IMR-90 (cell line): ENCODE measurements around the gene TENM4. TPM values are rescaled to one million over a fixed set of nuclear protein-coding genes. Genes with fewer than 3 reads are reported as not detected.

ENCODE experiments used
- ATAC-seq: fragments of 200-7000 bp; cut with Tn5 transposase; 2 replicates; pipeline ENCODE4 v1.9.1; 2020; ENCODE audit warnings: low read depth, mild to moderate bottlenecking, moderate library complexity
- BruUV-seq: library from RNA; stranded (reverse); fragments of 400-500 nt; replicated peaks from 2 replicates; lab custom pipeline; 2021; lab: Mats Ljungman, UMichigan
- CTCF ChIA-PET: fragments of 300-600 bp; formaldehyde crosslinking; extraction: SDS; loops from one replicate; lab custom pipeline; 2021; ENCODE audit warnings: antibody characterized with exemption; lab: Yijun Ruan, JAX
- POLR2A ChIA-PET: fragments of 300-600 bp; sonication (Branson Sonifier 250); formaldehyde crosslinking; loops from one replicate; lab custom pipeline; 2022; ENCODE audit warnings: antibody characterized with exemption; ENCODE audit not compliant: unreplicated experiment; lab: Charles Lee
- DNase-seq: peaks from one replicate; pipeline ENCODE4 v3.0.0; 2013
- H2AFZ ChIP-seq: replicated peaks from 2 replicates; pipeline ENCODE3; 2013; ENCODE audit warnings: low read length, mild to moderate bottlenecking; ENCODE audit not compliant: poor library complexity
- H2AK5ac ChIP-seq: 2 replicates; pipeline ENCODE4 v1.6.1; 2013; ENCODE audit warnings: low read depth, low read length, inconsistent platforms
- H2AK9ac ChIP-seq: replicated peaks from 2 replicates; pipeline ENCODE3; 2013; ENCODE audit warnings: mild to moderate bottlenecking, low read depth, low read length, moderate library complexity; ENCODE audit not compliant: poor library complexity
- H2BK120ac ChIP-seq: 2 replicates; pipeline ENCODE4 v1.6.1; 2013; ENCODE audit warnings: low read depth, low read length, inconsistent platforms
- H2BK15ac ChIP-seq: 3 replicates; pipeline ENCODE4 v1.6.1; 2013; ENCODE audit warnings: low read depth, low read length, inconsistent platforms
- H2BK20ac ChIP-seq: 2 replicates; pipeline ENCODE4 v1.6.1; 2013; ENCODE audit warnings: low read depth, mild to moderate bottlenecking, inconsistent platforms, low read length, moderate library complexity
- H2BK5ac ChIP-seq: 2 replicates; pipeline ENCODE4 v1.6.1; 2013; ENCODE audit warnings: mild to moderate bottlenecking, low read depth, low read length, inconsistent platforms; ENCODE audit not compliant: poor library complexity, severe bottlenecking
- H3K14ac ChIP-seq: replicated peaks from 2 replicates; pipeline ENCODE4 v1.6.1; 2013; ENCODE audit warnings: low read depth, low read length, inconsistent platforms
- H3K18ac ChIP-seq: 2 replicates; pipeline ENCODE4 v1.6.1; 2013; ENCODE audit warnings: low read depth, low read length, control low read depth
- H3K23ac ChIP-seq: 2 replicates; pipeline ENCODE4 v1.6.1; 2013; ENCODE audit warnings: low read depth, low read length, inconsistent platforms
- H3K27ac ChIP-seq: 2 replicates; pipeline ENCODE4 v1.5.1; 2013; ENCODE audit warnings: mild to moderate bottlenecking, control low read depth, low read length; ENCODE audit not compliant: insufficient read depth
- H3K27me3 ChIP-seq: 2 replicates; pipeline ENCODE4 v1.6.1; 2013; ENCODE audit warnings: low read length; ENCODE audit not compliant: control insufficient read depth, insufficient read depth
- H3K36me3 ChIP-seq: 2 replicates; pipeline ENCODE4 v1.6.1; 2013; ENCODE audit warnings: low read length, mixed read lengths; ENCODE audit not compliant: control insufficient read depth, insufficient read depth
- H3K4ac ChIP-seq: 2 replicates; pipeline ENCODE4 v1.6.1; 2013; ENCODE audit warnings: low read depth, low read length, inconsistent platforms
- H3K4me1 ChIP-seq: 2 replicates; pipeline ENCODE4 v1.6.1; 2013; ENCODE audit warnings: low read length, mixed read lengths; ENCODE audit not compliant: control insufficient read depth, insufficient read depth
- H3K4me2 ChIP-seq: 2 replicates; pipeline ENCODE4 v1.6.1; 2013; ENCODE audit warnings: low read depth, mild to moderate bottlenecking, control low read depth, low read length, moderate library complexity
- H3K4me3 ChIP-seq: 2 replicates; pipeline ENCODE4 v1.5.1; 2013; ENCODE audit warnings: low read depth, mild to moderate bottlenecking, control low read depth, low read length, moderate library complexity; ENCODE audit not compliant: insufficient read depth
- H3K56ac ChIP-seq: 2 replicates; pipeline ENCODE4 v1.6.1; 2013; ENCODE audit warnings: low read length, inconsistent platforms; ENCODE audit not compliant: insufficient read depth; ENCODE audit errors: extremely low read depth
- H3K79me1 ChIP-seq, 2 experiments: 2 replicates each; pipeline ENCODE4 v1.6.1; 2013; ENCODE audit warnings: low read length in 2 of 2, inconsistent platforms in 1 of 2, low read depth in 1 of 2
- H3K9ac ChIP-seq: 2 replicates; pipeline ENCODE4 v1.6.1; 2013; ENCODE audit warnings: low read depth, low read length, control low read depth
- H3K9me1 ChIP-seq: 2 replicates; pipeline ENCODE4 v1.6.1; 2013; ENCODE audit warnings: low read length, inconsistent platforms; ENCODE audit not compliant: insufficient read depth
- H3K9me3 ChIP-seq: 2 replicates; pipeline ENCODE4 v1.6.1; 2013; ENCODE audit warnings: low read length; ENCODE audit not compliant: control insufficient read depth, insufficient read depth
- H4K20me1 ChIP-seq: 2 replicates; pipeline ENCODE4 v1.6.1; 2013; ENCODE audit warnings: low read length, inconsistent platforms; ENCODE audit not compliant: insufficient read depth
- H4K5ac ChIP-seq: 2 replicates; pipeline ENCODE4 v1.6.1; 2013; ENCODE audit warnings: mild to moderate bottlenecking, low read depth, low read length, control low read depth
- H4K8ac ChIP-seq, 2 experiments: 2 replicates each; pipeline ENCODE4 v1.6.1; 2013; ENCODE audit warnings: low read depth in 2 of 2, low read length in 2 of 2, control low read depth in 1 of 2, inconsistent platforms in 1 of 2
- H4K91ac ChIP-seq: 2 replicates; pipeline ENCODE4 v1.6.1; 2013; ENCODE audit warnings: low read depth, low read length, inconsistent platforms; ENCODE audit not compliant: insufficient read depth
- BHLHE40 ChIP-seq: fragments of 150-350 bp; IDR thresholded peaks from 2 replicates; pipeline ENCODE4 v1.6.1; 2016; ENCODE audit warnings: mild to moderate bottlenecking, low read depth, low read length
- CHD1 ChIP-seq: IDR thresholded peaks from 2 replicates; pipeline ENCODE4 v1.6.1; 2012; ENCODE audit warnings: low read depth, low read length, improper control_type of control experiment
- WGBS, 2 experiments: methylation state at CpG; one replicate each; pipeline versions ENCODE4 v1.1.5 to v1.1.7; 2013; ENCODE audit warnings: missing lambda C conversion rate in 2 of 2; ENCODE audit not compliant: insufficient read length in 1 of 2; ENCODE audit errors: extremely low coverage in 2 of 2; 5-methylcytosine and 5-hydroxymethylcytosine counted together
- dilution Hi-C: fragments of 300-500 bp; cut with HindIII; formaldehyde crosslinking; loops from one replicate; pipeline ENCODE4 v1.14.3; 2018; ENCODE audit warnings: low sequenced_read_pairs; ENCODE audit not compliant: unreplicated experiment
- in situ Hi-C: fragments of 300-500 bp; cut with MboI; formaldehyde crosslinking; loops from 3 replicates; pipeline ENCODE4 v1.14.3; 2019; ENCODE audit warnings: low sequenced_read_pairs, inconsistent platforms, mixed read lengths
- intact Hi-C: fragments of 100-400 bp; cut with micrococcal nuclease; formaldehyde crosslinking; loops from 2 replicates; pipeline ENCODE4 v1.10.0; 2022
- polyA plus RNA-seq, 3 experiments: library from polyadenylated mRNA; depleted of rRNA; stranded (reverse); fragments of >200 nt; gene quantifications; 2 replicates each; pipeline ENCODE4 v1.2.3, GENCODE V29; 2012; ENCODE audit warnings: low replicate concordance in 1 of 3
- total RNA-seq: library from RNA; depleted of rRNA; stranded (reverse); fragments of >200 nt; gene quantifications from 2 replicates; pipeline ENCODE4 v1.2.3, GENCODE V29; 2012

The TENM4 gene
- total and polyA plus RNA-seq, 2 of the 4 experiments (the other 2 are of a cell fraction): 7.4 to 9.0 TPM

DNA sequence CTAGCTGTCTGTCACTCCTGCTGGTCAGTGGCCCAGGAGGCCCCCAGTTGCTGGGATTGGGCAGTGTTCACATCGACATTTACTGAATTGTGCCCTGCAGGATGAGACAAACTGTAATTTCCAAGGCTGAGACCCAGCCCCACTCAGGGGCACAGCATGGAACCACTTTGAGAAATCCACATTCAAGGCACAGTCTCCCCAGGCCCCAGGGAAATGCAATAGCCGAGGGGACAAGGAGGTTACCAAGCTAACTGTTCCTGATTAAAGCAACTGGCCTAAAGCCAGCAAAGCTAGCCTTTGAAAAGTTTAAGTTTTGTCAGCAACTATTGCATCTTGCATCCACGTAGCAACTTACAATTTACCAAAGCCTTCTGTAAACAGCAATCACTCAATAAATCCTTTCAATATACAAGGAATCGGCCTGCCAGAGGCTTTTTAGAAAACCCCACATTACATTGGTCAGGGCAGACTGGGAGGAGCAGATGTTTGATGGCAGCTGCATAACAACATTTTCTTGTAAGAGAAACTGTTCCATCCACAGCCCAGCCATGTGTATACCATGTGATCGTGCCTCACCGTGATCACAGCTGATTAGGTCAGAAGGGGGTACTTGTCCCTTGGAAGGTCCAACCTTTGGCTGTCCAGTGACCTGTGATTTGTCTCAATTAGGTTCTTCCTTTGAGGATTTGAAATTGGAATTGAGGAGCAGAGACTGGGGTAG lies 103.9 kb downstream of the TENM4 start:
- no peaks in the 10 kb centered on the region; the same call in 1 of the 2 replicates for H4K20me1 ChIP-seq
- no peaks in the 10 kb centered on the region for H3K4me1 ChIP-seq
- no TSS peak for BruUV-seq
- no peak overlapping the region for H2BK15ac ChIP-seq
- H3K18ac ChIP-seq: no peak overlapping the region
- H2BK5ac ChIP-seq: no peak overlapping the region
- no peaks in the 10 kb centered on the region for H3K9me3 ChIP-seq
- H3K14ac ChIP-seq: no peak overlapping the region
- no peak overlapping the region for H3K23ac ChIP-seq
- no peak overlapping the region for H4K91ac ChIP-seq
- H2AK5ac ChIP-seq: no peak overlapping the region
- H3K27me3 ChIP-seq: no peaks in the 10 kb centered on the region
- dilution Hi-C loops (no loop called here), intact Hi-C loops (no loop called here), in situ Hi-C loops (no loop called here)
- H2BK120ac ChIP-seq: no peak overlapping the region
- H4K5ac ChIP-seq: no peak overlapping the region
- no peak overlapping the region for H3K27ac ChIP-seq
- H3K4me2 ChIP-seq: no peak overlapping the region
- ChIA-PET CTCF (no interaction called here), POLR2A (no interaction called here)
- H3K9ac ChIP-seq: no peak overlapping the region
- no peak overlapping the region for H2AK9ac ChIP-seq
- ATAC-seq (peak; percentile 54), DNase-seq (peak; percentile 24)
- TF ChIP-seq CHD1: no peak
- TF ChIP-seq BHLHE40: no peak
- H3K56ac ChIP-seq: no peak overlapping the region
- H2AFZ ChIP-seq: no peak overlapping the region
- H3K9me1 ChIP-seq: no peaks in the 10 kb centered on the region
- 20% methylated on average over 1 of the region's 6 CpGs; no CpG with 5 or more reads in 1 of the 2 experiments for WGBS, 2 experiments
- H3K36me3 ChIP-seq: no peaks in the 10 kb centered on the region
- H3K79me1 ChIP-seq: no peaks in the 10 kb centered on the region
- H4K8ac ChIP-seq: no peak overlapping the region
- no peak overlapping the region for H3K4me3 ChIP-seq
- H3K4ac ChIP-seq: no peak overlapping the region
- H2BK20ac ChIP-seq: no peak overlapping the region
